Measurements from ENCODE around the gene LCAT.
"Not testable (repeated sequence)": the region's sequence is repeated elsewhere in the genome, so short reads cannot be mapped to it uniquely, and the experiment has no call there.

Gene LCAT, protein sequence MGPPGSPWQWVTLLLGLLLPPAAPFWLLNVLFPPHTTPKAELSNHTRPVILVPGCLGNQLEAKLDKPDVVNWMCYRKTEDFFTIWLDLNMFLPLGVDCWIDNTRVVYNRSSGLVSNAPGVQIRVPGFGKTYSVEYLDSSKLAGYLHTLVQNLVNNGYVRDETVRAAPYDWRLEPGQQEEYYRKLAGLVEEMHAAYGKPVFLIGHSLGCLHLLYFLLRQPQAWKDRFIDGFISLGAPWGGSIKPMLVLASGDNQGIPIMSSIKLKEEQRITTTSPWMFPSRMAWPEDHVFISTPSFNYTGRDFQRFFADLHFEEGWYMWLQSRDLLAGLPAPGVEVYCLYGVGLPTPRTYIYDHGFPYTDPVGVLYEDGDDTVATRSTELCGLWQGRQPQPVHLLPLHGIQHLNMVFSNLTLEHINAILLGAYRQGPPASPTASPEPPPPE

DNA sequence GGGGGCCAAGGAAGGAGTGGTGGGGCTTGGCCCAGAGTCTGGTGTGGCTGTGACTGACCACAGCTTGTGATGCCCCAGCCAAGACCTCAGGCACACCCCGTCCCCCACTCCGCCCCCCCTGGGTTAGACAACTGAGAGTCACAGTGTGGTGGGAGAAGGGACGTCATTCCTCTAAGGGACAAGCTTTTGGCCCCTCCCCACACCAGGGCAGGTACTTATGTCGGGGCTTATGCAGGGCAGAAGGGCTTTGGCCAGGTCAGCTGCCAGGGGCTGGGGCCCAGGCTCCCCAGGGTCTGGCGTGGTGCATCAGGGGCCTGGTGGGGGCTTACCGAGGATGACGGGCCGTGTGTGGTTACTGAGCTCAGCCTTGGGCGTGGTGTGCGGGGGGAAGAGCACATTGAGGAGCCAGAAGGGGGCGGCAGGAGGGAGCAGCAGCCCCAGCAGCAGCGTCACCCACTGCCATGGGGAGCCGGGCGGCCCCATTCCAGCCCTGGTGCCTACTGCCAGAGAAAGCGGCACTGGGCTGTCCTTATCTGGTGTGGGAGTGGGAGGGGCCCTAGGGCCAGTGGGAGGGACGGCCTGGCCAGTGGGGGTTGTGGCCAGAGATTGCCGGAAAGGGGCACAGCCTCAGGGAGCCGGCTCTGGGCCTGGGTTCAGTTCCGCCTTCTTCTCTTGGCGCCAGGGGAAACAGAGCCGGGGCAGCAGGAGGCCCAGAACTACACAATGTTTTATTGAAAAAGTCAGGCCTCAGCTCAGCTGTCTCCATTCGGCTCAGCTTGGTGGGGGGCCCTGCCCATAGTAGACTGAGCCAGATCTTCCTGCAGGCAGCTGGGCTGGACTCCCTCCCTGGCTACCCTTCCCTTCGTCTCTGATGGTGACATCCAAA lies at the start of gene LCAT:
LCAT (minus strand) TSS at position 502 of the 886 bp plus-strand sequence; CDS start at position 483, 19 bp downstream.
- no peak for DNase-seq (ENCODE audit: low read depth)

- peak; percentile 75 for DNase-seq (ENCODE audit: low read depth)
Observed at GRCh38 chr16:67993207-67994039, 49.5 kb upstream of the LCAT start.

GRCh38 chr16:67992661-67993206 lies 48.8 kb upstream of the LCAT start:
- no peak for DNase-seq (ENCODE audit: low read depth)

GRCh38 chr16:67990018-67990386 lies 46.1 kb upstream of the LCAT start:
- no peak for DNase-seq (ENCODE audit: low read depth)

DNA sequence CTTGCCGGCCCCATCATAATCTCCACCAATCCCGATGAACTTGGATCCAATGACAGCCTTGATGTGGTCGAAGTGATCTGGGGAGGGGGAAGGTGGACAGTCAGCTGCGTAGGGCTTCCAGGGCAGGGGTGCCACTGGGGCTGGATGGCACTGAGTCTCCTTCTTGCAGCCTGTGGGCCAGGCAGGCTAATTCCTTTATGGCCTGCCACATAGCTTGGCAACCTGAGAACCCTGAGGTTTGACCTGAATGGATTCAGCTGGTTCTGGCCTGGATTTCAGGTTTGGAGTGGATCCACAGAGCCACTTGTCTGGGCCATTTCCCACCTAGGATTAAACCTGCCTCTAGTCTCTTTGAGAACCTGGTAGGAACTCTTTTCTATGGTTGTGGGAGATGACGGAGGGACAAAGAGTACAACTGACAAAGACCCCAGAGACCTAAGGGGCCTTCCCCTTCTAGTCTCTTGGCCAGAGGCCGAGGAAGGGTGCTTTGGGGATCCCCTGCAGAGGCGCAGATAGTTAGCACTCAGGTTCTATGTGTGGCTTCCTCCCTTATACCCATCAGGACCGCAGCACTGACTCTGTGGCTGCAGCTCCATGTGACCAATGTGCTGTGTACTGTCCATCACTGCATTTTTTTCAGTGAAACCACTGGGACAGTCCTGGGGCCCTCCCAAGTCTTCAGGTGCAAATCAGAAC lies 45.5 kb upstream of the LCAT start:
- no peak for DNase-seq (ENCODE audit: low read depth)

DNA sequence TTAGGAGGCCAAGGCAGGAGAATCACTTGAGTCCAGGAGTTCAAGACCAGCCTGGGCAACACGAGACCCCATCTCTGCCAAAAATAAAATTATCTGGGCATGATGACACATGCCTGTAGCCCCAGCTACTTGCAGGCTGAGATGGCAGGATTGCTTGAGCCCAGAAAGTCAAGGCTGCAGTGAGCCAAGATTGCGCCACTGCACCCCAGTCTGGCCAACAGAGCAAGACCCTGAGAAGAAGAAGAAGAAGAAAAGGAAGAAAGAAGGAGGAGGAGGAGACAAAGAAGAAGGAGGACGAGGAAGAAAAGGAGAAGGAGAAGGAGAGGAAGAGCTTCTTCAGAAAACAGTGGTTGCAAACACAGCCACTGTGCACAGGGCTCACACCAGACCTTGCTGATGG lies 44.8 kb upstream of the LCAT start:
- DNase-seq (ENCODE audit: low read depth): no peak

DNA sequence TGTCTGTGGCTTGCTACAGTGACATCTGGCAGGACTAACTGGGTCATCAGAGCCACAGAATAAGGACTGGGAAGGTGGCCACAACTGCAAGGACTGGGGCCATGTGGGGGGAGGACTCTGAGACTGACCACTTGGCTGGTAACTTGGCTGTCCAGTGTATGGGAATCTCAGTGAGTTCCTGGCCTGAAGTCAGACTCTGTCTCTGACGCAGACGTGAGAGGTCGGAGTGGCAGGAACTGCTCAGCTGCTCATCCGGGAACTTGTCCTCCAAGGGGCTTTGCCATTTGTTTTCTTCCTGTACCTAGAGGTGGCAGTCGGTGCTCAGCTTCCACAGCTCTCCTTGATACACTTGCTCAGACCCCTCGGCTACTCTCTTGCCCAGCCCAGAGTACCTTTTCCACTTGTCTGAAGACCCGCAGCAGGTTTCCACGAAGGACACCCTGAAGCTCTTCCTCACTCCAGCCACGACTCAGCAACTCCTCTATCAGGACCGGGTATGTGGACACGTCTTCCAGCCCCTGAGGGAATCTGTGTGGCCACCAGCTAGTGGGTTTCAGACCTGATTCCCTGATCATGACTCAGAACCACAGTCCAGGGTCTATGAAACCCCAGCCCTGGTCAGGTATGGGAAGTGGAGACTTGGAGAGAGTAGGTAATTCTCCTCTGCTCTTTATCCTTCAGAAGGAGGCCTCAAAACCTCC lies 43.7 kb upstream of the LCAT start:
- DNase-seq (ENCODE audit: low read depth): no peak

- DNase-seq (ENCODE audit: low read depth): no peak
Observed at GRCh38 chr16:67986949-67987348, 43.0 kb upstream of the LCAT start.

- no peak for DNase-seq (ENCODE audit: low read depth)
Observed at GRCh38 chr16:67982011-67982696, 38.2 kb upstream of the LCAT start.

DNA sequence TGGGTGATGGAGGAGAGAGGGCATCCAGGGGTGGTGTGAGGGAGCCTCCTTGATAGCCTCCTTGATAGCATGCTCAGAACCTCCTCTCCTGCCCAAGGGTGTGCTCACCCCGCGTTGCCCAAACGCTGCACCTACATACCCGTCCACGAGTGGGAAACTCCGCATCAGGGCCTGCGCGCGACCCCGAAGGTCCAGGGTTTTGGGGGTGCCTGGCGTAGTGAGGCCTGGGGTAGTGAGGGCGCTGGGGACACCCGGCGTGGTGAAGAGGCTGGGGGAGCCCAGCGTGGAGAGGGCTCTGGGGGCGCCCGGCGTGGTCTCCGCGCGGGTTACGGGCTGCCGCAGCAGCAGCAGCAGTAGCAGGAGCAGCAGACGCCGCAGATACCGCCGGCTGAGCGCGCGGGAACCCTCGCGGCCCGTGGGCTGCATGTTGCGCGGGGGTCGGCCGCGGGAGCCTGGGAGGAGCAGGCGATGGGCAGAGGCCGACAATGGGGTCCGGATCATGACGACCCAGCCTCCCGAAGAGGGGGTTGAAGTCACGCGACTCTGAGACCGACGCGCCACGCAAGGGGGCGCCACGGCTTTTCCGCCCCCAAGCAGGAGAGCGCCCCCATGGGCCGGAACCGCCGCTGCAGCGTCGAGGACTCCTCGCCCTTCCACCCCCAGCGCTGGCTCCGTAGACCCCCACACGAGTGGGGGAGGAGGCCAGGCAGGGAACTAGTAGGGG lies 36.2 kb upstream of the LCAT start, which contains the start of gene DPEP3:
DPEP3 (minus strand) TSS at position 545 of the 724 bp plus-strand sequence; CDS start at position 426, 119 bp downstream.
- DNase-seq (ENCODE audit: low read depth): no peak

GRCh38 chr16:67977469-67978227 lies 33.7 kb upstream of the LCAT start:
- DNase-seq (ENCODE audit: low read depth): no peak

- no peak for DNase-seq (ENCODE audit: low read depth)
Observed at GRCh38 chr16:67977005-67977404, 33.1 kb upstream of the LCAT start.

DNA sequence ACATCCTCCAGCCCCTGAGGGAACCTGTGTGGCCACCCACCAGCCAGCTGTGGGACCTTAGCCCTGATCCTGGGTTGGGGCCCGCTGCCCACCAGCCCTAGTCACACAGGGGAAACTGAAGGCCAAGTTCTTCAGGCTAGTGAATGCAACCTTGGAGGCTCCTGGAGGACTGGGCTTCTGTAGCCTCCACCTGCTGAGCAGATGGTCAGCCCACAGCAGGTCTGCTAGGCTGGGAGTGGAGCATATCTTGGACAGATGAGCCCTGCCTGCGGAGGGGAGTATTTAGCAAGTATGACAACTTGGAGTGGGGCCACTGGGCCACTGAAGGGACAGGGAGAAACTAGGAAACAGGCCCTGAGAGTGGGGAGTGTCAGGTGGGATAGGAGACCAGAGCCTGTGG lies 32.3 kb upstream of the LCAT start:
- no peak for DNase-seq (ENCODE audit: low read depth)

GRCh38 chr16:67975321-67976105 lies 31.6 kb upstream of the LCAT start:
- DNase-seq (ENCODE audit: low read depth): no peak

- not testable (repeated sequence) for DNase-seq (ENCODE audit: low read depth)
Observed at GRCh38 chr16:67972285-67972684, 28.4 kb upstream of the LCAT start.

DNA sequence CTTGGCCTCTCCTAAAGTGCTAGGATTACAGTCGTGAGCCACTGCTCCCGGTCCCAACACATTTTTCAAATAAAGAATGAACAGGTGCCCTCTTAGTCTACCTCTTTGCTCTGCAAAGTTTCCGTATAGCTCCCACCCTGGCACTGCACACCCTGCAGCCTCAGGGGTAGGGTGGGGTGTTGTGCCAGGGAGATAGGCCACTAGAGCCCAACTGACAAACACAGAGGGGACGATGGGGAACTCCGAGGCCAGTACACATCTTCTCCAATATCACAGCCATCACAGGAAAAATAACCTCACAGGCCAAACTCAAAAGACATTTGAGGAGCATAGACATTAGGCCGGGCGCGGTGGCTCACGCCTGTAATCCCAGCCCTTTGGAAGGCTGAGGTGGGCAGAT lies 27.2 kb upstream of the LCAT start:
- DNase-seq (ENCODE audit: low read depth): no peak

DNA sequence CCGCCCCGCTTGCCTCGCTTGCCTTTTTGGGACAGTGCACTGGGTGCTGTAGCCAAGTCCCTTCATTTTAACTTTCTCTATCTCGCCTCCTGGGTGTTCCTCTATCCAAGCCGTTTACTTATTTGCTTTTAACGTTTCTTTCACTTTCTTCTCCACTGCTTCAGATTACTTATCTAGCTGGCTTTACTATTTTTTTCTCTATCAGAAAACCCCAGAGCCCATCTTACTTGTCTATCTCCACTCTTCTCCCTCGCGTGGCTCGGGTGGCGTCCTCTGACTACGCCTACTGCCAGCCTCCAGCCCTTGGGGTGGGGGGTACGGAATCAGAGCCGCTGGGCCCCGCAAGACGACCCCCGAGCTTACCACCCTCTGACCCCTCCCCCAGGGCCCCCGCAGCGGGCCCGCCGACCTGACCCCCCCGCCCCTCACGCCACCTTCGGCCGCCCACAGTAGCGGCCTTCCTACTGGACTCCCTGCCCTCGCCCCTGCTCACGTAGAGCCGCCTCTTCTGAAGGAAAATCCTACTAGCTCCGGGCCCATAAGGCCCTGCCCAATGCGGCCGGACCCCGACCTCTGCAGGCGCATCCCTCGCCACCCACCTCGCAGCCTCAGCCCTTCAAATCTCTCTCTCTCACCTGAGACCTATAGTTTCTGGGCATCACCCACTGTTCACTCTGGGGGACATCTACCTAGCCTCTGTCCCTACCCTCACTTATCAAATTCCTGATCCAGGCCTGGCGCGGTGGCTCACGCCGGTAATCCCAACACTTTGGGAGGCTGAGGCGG lies 25.5 kb upstream of the LCAT start:
- no peak for DNase-seq (ENCODE audit: low read depth)

All from activated T-cell treated with anti-CD3 and anti-CD28 coated beads for 24 hours (primary cell).